Measurements from ENCODE around the gene ZNF286A.
"Not testable (repeated sequence)": the region's sequence is repeated elsewhere in the genome, so short reads cannot be mapped to it uniquely, and the experiment has no call there.

ZNF286A gene

DNA sequence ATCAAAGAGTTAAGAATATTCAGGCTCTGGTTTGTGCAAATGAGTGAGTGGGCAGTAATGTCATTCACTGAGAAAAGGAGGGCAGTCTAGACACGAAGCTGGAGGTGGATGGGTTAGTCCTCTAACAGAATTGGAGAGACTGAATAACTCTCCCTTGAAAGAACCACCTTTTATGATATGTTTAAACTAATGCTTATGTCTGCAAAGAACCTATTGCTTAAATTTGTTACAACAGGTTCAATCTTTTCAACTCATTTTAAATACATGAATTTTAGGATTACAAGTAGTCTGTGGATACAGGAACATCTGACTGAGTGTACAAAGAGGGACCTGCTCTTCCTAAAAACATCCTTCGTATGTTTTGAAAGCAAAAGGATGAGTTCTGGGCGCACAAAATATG, 585 bp upstream of the ZNF286A start:
- DNase-seq (ENCODE audit: low read depth in 1 of 2, low spot score in 1 of 2), result not testable (repeated sequence)

- DNase-seq (ENCODE audit: low read depth in 1 of 2, low spot score in 1 of 2), result not testable (repeated sequence)
Observed at GRCh38 chr17:15699937-15700336, 385 bp downstream of the ZNF286A start.

DNA sequence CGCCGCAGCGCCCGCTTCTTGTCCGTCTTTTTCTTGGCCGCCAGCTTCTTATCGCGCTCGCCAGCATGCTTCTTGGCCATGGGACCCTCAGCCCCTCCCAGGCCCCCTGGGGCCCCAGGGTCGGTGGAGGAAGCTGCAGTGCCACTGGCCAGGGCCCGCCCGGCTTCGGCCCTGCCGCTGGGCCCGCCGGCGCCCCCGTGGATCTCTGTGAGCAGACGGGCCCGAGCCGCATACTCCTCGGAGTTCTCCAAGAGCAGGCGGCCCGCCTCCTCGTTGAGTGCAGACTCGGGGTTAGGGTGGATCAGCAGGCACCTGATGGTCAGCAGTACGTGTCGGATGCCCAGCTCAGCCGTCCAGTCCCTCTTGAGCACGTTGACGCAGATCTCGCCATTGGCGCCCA, 4.7 kb downstream of the ZNF286A start:
- not testable (repeated sequence) for DNase-seq (ENCODE audit: low read depth in 1 of 2, low spot score in 1 of 2)

DNA sequence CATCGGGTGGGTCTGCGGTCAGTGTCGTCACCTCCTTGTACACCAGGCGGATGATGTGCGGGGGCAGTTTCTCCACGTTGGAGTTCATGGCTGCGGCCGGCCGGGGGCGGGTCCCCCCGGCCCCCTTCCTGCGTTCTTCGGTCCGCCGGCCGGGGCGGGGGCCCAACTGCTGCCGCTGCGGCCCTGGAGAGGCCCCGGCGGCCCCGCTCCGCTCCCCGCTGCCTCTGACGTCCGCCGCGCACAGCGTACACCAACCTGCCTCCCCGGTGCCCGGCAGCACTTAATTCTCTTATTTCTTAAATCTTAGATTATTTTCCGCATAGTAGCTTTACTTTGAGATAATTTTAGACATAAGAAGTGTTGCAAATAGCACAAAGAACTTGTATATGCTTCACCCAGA, 5.3 kb downstream of the ZNF286A start:
- not testable (repeated sequence) for DNase-seq (ENCODE audit: low read depth in 1 of 2, low spot score in 1 of 2)

GRCh38 chr17:15708879-15709278, 9.3 kb downstream of the ZNF286A start:
- not testable (repeated sequence) for DNase-seq (ENCODE audit: low read depth in 1 of 2, low spot score in 1 of 2)

- DNase-seq (ENCODE audit: low read depth in 1 of 2, low spot score in 1 of 2), result not testable (repeated sequence)
Observed at GRCh38 chr17:15716601-15717563, 17.3 kb downstream of the ZNF286A start.

- not testable (repeated sequence) for DNase-seq (ENCODE audit: low read depth in 1 of 2, low spot score in 1 of 2)
Observed at GRCh38 chr17:15730535-15730934, 31.0 kb downstream of the ZNF286A start.

DNA sequence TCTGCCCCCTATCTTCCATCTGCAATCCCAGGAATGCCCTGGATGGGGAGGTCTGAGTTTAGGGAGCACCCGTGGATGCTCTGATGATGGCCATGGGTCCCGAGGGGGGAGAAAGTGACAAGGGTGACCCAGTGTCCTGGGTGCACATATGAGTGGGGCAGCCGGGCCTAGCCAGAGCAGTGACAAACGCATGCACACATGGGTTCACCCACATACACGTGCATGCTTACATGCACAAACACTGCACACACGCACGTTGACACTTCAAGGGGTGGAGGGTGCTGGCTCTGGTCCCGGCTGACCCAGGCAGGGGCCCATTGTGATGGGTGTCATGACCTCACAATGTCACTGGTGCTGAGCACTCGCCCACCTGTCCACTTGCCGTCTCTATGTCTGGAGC, 32.3 kb downstream of the ZNF286A start, which contains the start of gene TBC1D26:
Gene TBC1D26 (plus strand): TSS at position 384 of the 400 bp plus-strand sequence. CDS start 3,066 bp downstream, outside the sequence.
- DNase-seq (ENCODE audit: low read depth in 1 of 2, low spot score in 1 of 2), result not testable (repeated sequence)

DNA sequence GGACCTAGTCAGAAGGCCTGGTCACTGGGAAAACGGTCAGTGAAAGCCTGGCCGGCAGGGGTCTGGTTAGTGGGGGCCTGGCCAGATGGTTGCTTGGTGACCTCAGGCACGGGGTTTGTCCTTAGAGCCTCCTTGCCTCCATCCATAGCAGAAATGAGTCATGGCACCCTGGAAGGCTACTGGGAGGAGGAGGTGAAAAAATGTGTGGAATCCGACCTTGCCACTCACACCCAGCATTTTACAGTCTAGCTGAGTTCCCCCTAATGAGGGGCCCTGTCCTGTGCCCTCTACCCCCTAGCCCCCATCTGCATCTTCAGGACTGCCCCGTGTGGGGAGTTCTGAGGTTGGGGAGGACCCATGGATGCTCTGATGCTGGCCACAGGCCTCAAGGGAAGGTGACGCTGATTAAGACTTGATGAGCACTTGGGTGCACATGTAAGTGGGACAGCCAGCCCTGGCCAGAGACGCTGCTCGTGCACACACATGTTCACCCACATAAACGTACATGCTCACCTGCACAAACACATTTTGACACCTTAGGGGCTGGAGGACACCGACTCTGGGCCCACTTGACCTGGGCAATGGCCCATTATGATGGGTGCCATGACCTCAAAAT, 33.7 kb downstream of the ZNF286A start:
- DNase-seq (ENCODE audit: low read depth in 1 of 2, low spot score in 1 of 2), result not testable (repeated sequence)

DNA sequence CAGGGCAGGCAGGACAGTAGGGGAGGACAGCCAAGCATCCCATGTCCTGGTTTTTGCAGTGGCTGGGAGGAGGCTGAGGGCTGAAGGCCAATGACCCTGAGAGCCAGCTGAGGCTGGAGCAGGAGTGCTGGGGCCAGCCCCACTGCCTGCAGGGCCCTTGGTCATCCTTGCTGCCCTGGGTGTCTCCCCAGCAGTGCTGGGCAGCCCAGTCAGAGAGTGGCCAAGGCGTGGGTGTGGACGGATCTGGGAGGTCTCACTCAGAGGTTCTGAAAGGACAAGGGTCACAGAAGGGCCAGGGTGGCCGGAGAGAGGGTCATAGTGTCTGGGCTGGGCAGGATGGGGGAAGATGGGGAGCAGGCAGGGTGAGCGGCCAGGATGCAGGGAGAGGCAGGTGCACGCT, 37.0 kb downstream of the ZNF286A start:
- DNase-seq (ENCODE audit: low read depth in 1 of 2, low spot score in 1 of 2), result not testable (repeated sequence)

GRCh38 chr17:15738066-15738465, 38.5 kb downstream of the ZNF286A start:
- DNase-seq (ENCODE audit: low read depth in 1 of 2, low spot score in 1 of 2), result no peak

DNA sequence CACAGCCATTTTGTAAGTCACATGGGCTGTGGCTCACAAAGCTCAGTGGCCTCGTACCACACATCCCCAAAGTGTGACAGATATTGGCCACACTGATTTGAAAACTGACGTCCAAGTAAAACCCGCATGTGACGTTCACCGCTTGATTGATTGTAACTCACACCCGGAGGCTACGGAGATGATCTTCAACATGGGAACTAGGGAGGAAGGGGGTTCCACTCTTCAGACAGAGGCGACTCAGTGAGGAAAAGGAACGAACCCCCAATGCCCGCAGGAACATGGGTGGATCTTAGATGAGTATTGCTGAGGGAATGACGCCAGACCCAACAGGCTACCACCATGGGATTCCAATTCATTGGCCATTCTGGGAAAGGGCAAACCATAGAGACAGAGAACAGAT, 39.7 kb downstream of the ZNF286A start:
- not testable (repeated sequence) for DNase-seq (ENCODE audit: low read depth in 1 of 2, low spot score in 1 of 2)

DNA sequence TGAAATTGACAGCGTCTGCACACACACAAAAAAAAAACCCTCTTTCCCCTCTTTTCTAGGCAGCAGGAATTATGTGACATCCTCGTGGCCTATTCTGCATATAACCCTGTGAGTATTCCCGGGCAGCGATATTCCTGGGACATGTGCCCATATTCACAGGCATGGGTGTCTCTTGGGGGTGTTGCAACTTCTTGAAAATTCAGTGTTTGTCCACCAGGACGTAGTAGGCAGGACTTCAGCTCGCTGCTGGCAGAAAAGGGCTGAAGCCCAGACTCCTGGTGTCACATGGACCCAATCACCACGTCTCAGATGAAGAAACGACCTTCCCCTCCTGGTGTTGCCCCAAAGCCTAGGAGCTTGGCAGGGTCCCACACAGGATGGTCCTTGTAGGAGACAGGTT, 40.5 kb downstream of the ZNF286A start:
- DNase-seq (ENCODE audit: low read depth in 1 of 2, low spot score in 1 of 2), result not testable (repeated sequence)

DNA sequence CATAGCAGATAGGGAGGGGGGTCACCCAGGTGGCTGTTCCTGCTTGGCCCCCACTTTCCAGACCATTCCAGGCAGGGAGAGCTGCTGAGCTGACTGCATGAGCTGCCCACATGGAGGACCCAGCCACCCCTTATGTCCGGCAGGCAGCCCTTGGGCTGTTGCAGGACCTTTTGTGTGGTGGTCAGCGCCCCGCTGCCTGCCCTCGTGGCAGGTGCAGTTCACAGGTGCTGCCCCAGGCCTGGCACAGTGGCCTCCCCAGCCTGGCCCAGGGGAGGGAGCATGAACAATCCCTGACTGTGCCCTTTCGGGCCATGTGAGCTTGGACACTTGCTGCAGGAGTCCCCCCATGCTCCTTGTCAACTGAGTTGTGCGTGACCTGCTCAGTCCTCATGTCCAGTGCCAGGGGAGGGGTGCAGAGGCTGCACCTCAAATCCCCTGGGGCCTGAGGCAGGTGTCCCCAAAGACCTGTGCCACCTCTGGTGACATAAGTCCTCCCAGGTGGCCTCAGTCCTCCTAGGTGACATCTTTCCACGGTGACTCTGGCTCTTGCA, 41.1 kb downstream of the ZNF286A start:
- no peak for DNase-seq (ENCODE audit: low read depth in 1 of 2, low spot score in 1 of 2)

DNA sequence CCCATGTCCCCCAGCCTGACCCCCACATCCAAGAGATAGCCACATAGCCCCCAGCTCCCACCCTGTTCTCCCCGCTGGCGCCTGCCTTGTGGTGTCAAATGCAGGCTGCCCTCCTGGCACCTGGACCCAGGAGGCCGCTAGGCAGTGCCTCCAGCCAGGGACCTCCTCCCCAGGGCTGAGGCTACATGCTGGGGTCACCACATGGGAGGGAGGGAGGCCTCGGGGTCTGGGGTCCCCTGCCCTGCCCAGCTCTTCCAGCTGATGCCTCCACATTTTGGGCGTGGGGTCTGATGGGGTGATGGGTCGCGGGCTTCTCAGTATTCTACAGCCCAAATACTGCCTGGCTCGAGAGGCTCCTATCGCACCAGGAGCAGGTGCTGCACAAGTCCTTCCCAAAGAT, 42.1 kb downstream of the ZNF286A start:
- DNase-seq (ENCODE audit: low read depth in 1 of 2, low spot score in 1 of 2), result no peak

- no peak for DNase-seq (ENCODE audit: low read depth in 1 of 2, low spot score in 1 of 2)
Observed at GRCh38 chr17:15742051-15742795, 42.7 kb downstream of the ZNF286A start.

DNA sequence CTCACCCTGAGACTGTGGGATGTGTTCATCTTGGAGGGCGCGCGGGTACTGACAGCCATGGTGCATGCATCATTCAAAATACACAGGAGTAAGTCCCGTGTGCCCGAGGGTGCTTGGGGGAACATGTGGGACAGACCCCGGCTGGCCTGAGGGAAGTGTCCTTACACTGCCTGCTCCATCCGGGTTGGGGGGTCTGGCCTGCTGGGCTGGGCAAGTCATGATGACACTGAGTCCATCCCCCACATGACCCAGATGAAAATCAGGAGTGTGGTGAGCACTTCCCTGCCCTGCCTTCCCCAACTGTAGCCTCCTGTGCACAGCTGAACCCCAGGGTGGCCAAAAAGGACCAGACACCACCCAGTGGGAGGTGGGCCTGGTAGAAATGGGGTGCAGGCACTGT, 43.4 kb downstream of the ZNF286A start:
- no peak for DNase-seq (ENCODE audit: low read depth in 1 of 2, low spot score in 1 of 2)

DNA sequence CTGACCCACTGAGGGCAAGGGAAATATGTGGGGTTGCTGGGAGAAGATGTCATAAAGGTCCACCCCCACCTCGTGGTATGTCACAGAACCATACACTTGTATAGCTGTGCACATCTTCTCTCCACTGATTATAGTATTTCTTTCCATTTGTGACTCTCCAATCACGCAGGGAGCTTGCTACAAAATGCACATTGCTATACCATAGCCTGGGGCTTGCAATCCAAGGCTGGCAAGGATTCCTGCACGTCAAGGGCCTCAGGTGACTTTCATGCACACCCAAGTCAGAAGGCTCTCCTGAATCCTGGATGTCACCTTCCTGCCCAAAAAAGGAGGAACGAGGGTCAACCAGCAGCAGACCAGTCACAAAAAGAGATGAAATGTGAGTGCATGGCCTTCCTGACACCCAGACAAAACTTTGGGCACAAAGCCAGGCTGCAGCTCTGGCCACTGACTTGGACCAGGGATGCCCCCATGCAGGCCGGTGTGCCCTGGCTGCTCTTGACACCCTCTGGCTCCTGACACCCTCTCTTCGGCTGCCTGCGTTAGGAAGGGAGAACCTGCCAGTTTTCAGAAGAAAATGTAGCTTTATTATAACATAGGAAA, 44.6 kb downstream of the ZNF286A start:
- DNase-seq (ENCODE audit: low read depth in 1 of 2, low spot score in 1 of 2), result no peak

DNA sequence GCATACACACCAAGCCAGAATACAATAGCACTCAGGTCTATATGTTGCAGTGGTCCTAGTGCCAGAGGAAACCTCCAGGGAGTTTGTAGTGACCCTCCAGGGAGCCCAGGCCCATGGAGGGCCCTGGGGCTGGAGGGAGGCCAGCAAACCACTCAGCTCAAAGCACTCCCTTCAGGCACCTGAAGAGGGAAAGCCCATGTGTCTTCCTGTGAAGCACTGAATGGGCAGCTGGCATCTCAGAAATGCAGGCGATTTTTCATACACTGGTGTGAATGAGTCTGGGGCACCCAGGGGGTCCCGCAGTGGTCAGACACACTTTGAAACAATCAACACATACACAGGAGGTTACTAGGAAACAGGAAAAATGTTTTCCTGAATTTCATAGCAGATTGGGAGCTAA, 45.3 kb downstream of the ZNF286A start:
- DNase-seq (ENCODE audit: low read depth in 1 of 2, low spot score in 1 of 2), result no peak

GRCh38 chr17:15749403-15749802, 49.9 kb downstream of the ZNF286A start:
- not testable (repeated sequence) for DNase-seq (ENCODE audit: low read depth in 1 of 2, low spot score in 1 of 2)
